ENCODE results near the gene PAOX.

DNA sequence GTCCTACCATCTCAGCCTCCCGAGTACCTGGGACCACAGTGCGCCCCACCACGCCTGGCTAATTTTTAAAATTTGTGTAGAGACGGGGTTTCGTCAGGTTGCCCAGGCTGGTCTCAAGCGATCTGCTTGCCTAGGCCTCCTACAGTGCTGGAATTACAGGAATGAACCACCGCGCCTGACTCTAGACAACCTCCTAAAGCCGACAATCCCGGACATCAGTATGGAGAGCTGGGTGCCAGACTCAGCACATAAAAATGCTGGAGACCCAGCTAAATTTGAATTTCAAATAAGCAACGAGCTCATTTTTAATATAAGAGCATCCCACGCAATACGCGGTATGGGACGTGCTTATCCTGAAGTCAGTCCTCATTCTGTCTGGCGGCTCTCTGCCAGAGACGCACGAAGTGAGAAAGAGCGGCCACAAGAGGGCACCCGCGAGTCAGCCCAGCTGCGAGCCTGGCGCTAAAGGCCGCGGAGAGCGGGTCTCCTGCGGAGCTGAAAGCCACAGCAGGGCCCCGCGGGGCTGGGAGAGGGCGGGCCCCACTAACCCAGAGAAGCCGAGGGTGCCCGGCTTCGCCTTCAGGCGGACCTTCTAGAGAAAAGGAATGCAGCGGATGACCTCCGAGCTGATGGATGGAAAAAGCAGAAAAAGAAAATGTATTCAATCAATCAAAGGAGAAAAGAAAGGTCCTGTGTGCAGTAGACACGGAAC lies 49.4 kb upstream of the PAOX start:
- TF ChIP-seq, protein P1, sequence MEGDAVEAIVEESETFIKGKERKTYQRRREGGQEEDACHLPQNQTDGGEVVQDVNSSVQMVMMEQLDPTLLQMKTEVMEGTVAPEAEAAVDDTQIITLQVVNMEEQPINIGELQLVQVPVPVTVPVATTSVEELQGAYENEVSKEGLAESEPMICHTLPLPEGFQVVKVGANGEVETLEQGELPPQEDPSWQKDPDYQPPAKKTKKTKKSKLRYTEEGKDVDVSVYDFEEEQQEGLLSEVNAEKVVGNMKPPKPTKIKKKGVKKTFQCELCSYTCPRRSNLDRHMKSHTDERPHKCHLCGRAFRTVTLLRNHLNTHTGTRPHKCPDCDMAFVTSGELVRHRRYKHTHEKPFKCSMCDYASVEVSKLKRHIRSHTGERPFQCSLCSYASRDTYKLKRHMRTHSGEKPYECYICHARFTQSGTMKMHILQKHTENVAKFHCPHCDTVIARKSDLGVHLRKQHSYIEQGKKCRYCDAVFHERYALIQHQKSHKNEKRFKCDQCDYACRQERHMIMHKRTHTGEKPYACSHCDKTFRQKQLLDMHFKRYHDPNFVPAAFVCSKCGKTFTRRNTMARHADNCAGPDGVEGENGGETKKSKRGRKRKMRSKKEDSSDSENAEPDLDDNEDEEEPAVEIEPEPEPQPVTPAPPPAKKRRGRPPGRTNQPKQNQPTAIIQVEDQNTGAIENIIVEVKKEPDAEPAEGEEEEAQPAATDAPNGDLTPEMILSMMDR (IDR thresholded peaks at IDR 0.05) = peak; percentile 89 to 99 (median 97)
- TF ChIP-seq POLR2A (IDR thresholded peaks at IDR 0.05) = no peak
